T47D (cell line): Measurements from ENCODE around the gene GRB2.
A peak's percentile ranks its signal among the peaks of the same experiment; 100 is the strongest.
"Not testable (repeated sequence)": the region's sequence is repeated elsewhere in the genome, so short reads cannot be mapped to it uniquely, and the experiment has no call there.

Experiments used
- DNase-seq, 2 experiments: peaks; one replicate each; pipeline versions ENCODE4 v3.0.0 to v3.0.0-alpha.2; 2011 to 2012; ENCODE audit warnings: low read depth in 1 of 2, low spot score in 1 of 2
- JUND ChIP-seq: IDR thresholded peaks from 2 replicates; pipeline ENCODE4 v1.6.1; 2012; ENCODE audit warnings: low read depth
- in situ Hi-C: cut with HindIII; loops from 2 replicates; pipeline ENCODE4 v1.10.0; 2016; ENCODE audit warnings: low sequenced_read_pairs, low pct_unique_long_range_greater_than_20kb

Gene GRB2

DNA sequence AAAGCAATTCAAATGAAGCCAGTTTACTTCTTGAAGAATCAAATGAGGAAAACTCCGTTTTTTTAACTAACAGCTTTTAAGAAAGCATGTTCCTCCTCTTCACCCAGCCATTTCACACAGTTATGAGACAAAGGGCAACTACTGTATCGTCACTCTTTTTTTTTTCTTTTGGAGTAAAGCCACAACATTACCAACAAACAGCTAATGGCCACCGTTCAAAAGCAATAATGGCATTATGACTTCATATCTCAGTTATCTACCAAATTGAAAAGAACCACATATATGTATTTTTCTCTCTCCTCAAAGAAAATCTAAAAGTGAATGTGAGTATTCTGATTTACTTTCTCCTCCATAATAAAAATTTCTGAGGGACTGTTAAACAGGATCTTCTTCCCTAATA lies 14.5 kb downstream of the GRB2 start:
- DNase-seq = no peak
- no peak for TF ChIP-seq JUND
- in situ Hi-C loops = no loop called here

DNA sequence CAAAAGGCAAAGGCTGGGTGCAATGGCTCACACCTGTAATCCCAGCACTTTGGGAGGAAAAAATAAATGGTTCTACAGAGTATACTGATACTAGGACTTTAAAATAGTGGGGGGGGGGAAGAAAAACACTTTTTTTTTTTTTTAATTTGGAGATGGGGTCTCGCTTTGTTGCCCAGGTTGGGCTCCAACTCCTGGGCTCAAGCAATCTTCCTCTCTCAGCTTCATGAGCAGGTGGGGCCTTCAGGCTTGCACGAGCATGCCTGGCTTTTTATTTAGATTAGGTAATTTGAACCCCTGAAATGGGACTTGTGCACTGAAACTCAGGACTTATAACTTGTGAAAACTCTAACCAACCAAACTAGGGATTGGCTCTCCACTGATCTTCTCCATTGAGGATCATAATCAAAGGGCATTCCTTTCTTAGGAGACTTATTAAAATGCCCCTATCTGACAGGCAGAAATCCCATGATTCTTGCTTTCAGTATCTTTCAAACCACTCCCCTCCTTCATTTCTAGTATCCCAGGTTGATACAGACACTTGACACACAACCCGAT lies 16.9 kb downstream of the GRB2 start:
- no peak for TF ChIP-seq JUND
- in situ Hi-C loops = no loop called here
- no peak for DNase-seq

DNA sequence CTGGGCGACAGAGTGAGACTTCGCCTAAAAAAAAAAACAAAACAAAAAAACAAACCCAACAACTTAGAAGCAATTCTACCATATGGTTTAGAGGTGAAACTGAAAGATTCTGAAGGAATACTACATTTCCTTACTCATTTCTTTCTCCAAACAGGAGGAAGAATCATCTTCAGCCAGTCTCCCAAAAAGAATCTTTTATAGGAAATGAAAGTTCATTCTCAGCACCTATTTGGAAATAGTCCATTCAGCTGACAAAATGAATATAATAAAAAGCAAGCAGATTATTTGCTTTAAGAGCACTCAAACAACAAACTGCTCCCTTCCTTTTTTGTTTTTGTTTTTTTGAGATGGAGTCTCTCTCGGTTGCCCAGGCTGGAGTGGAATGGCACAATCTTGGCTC lies 17.7 kb downstream of the GRB2 start:
- TF ChIP-seq JUND = no peak
- DNase-seq = no peak
- in situ Hi-C loops = no loop called here

DNA sequence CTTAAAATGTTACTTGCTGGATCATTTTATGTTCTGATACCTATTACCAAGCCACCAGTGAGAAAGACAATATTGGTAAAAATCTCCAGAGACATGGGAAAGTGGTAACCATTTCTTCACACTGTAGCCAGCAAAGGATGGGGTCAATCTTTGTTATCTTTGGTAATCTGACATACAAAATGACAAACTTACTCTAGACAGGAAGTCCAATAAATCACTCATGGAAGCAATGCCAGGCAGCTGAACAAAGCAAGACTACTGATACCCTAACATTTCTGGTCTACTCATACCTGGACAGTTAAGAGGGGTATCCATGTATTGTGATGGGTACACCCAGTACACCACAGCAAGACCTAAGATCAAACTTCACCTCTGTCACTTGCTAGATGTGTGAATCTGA lies 19.0 kb downstream of the GRB2 start:
- no peak for TF ChIP-seq JUND
- DNase-seq = no peak
- in situ Hi-C loops = no loop called here

DNA sequence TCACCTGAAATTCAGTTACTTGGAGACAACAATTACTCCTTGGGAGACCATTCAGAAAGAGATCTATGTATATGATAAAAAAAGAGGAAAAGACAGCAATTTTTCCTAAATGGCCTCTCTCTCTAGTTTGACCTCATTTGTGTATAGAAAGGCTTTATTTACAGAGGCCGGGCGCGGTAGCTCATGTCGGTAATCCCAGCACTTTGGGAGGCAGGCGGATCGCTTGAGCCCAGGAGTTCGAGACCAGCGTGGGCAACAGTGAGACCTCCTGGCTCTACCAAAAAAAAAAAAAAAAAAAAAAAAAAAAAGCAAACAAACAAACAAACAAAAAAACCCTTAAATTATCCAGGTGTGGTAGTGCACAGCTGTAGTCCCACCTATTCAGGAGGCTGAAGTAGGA lies 20.7 kb downstream of the GRB2 start:
- no peak for TF ChIP-seq JUND
- DNase-seq = no peak
- in situ Hi-C loops = no loop called here

DNA sequence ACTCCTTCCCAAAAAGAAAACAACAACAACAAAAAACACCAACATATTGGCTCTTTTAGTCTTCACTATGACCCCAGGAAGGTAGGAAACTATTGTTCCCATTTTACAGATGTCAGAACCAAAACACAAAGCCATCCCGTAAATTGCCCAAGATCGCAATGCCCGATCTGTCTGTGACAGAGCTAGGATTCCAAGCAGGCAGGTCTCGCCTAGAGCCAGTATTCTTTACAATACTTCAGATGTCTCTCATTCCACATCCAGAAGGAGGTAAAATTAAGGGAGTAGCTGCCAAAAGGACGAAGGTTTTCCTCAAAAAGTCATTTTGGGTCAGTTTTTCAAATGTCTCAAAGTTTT lies 21.7 kb downstream of the GRB2 start:
- in situ Hi-C loops = no loop called here

DNA sequence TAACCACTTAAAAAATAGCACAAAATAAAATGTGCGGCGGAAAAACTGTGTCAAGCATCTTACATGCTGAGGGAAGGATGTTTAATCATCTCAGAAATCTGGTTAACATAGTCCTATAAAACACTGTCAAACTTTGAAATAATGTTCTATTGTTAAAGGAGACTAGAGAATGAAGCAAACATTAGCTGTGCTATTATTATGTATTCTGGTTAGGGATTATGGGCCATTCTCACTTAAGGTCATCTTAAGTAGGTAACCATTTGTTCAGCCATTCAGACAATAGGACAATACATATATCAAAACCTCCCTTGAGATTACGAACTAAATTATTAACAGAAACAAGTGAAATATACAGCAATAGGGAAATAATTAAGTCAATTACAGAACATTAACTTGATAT lies 24.7 kb downstream of the GRB2 start:
- no peak for TF ChIP-seq JUND
- in situ Hi-C loops = no loop called here
- DNase-seq = no peak

More for the DNA sequence above, 21.7 kb downstream of the GRB2 start:
- no peak for TF ChIP-seq JUND
- DNase-seq = no peak

DNA sequence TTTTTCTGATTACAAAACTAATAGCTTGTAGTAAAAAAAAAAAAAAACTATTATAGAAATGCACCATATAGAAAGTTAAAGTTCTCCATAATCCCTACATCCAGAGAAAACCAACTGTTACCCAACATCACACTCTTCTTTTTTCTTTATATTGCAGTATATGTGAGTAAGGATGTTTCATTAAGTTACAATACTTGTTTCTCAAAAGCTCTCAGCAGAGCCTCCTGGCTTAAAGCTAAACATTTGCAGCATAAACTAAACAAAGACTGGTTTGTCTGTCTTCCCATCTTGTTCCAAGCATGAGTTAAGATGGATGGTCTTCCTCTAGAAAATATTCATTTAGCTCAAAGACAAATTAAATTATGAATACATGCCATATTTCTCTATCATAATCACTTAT lies 25.2 kb downstream of the GRB2 start:
- TF ChIP-seq JUND = no peak
- in situ Hi-C loops = no loop called here
- peak in 1 of 2 experiments; percentile 26 for DNase-seq

DNA sequence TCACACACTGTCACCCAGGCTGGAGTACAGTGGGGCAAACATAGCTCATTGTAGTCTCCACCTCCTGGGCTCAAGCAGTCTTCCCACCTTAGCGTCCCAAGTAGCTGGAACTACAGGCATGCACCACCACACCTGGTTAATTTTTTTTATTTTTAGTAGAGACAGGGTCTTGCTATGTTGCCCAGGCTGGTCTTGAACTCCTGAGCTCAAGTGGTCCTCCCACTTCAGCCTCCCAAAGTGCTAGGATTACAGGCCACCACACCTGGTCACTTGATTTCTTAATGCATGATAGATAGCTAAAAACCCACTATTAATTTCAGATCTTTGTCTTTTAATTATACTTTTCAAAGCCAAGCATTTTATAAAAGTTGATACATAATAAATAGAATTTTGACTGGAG lies 26.1 kb downstream of the GRB2 start:
- in situ Hi-C loops, DNase-seq: not testable (repeated sequence)

DNA sequence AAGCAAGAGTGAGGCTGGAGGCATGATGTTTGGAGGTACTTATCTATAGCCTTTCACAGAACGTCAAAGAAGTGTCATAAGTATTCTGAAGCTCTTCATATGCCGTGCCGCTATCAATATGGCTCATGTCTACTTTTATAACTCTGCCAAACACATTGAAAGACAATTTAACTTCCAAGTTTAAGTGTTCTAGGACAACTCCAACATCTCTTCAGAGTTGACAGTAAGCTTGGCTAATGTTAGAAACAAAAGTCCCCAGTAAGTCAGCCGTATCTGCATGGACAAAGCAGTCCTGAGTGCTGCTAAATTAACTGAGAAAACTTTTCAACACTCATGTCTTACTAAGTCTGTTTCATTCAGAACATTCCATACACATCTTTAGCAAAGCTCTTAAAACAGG lies 32.2 kb downstream of the GRB2 start:
- no peak for DNase-seq
- in situ Hi-C loops = no loop called here
- TF ChIP-seq JUND = no peak

DNA sequence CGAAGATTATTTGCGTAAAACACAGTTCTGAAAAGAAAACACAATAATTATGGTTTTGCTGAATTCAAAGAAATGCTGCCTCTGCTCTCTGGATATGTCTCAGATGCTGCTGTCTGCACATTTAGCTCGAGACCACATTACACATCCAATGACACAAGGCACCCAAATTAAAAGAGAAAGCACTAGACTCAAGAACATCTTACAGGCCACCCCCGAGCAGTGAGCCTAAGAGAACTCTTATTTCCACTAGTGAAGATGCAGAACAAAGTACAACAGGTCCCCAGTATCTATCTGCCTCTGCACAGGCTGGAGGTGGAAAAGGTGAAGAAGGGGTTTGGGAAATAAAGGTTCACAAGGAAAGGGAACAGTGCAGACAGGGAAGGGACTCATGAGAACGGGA lies 33.5 kb downstream of the GRB2 start:
- in situ Hi-C loops = no loop called here
- no peak for TF ChIP-seq JUND
- no peak for DNase-seq

DNA sequence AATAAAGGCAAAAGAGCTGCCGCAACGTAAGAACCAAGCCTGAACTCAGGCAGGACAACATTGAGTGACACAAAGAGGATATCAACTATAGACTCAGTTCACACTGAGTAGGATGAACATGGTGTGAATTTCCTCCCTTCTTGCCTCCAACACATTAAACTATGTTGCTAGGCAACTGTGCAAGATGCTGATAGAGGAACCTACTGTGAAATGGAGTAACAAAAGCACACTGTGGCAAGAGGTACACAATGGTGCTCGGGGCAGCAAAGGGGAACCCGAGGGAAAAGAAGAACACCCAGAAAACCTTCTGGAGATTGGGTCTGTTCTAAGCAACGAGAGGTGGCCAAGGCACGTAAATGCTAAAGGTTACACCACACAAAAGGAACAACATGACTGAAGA lies 34.1 kb downstream of the GRB2 start:
- DNase-seq = no peak
- in situ Hi-C loops = no loop called here
- no peak for TF ChIP-seq JUND

DNA sequence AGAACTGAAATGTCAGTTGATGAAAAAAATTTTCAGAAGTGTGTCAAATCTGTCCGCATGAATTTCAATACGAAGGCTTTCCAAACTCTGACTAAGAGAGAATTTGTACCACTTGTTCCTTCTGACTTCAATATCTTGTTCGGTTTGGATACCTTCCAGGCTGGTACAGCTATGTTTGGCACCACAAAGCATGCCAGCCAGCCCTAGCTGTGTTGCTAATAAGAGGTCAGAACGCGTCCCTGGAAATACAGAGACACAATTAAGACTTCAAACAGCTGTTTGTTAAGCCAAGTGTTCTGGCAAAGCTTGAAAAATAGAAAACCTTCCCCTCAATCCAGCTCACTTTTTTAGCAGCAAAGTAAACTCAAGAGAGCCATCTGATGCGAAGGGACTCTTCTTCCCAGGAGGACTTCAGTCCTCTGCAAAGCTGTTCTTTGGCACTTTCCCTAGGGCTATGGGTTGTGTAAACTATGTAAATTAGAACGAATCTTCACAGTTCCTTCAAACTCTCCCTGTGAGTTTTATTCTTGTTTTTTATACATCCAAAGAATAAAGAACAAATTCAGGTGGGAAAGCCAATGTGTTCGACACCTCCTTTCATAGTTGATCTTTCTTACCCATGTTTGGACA lies 35.1 kb downstream of the GRB2 start:
- in situ Hi-C loops = no loop called here
- no peak for DNase-seq
- no peak for TF ChIP-seq JUND

DNA sequence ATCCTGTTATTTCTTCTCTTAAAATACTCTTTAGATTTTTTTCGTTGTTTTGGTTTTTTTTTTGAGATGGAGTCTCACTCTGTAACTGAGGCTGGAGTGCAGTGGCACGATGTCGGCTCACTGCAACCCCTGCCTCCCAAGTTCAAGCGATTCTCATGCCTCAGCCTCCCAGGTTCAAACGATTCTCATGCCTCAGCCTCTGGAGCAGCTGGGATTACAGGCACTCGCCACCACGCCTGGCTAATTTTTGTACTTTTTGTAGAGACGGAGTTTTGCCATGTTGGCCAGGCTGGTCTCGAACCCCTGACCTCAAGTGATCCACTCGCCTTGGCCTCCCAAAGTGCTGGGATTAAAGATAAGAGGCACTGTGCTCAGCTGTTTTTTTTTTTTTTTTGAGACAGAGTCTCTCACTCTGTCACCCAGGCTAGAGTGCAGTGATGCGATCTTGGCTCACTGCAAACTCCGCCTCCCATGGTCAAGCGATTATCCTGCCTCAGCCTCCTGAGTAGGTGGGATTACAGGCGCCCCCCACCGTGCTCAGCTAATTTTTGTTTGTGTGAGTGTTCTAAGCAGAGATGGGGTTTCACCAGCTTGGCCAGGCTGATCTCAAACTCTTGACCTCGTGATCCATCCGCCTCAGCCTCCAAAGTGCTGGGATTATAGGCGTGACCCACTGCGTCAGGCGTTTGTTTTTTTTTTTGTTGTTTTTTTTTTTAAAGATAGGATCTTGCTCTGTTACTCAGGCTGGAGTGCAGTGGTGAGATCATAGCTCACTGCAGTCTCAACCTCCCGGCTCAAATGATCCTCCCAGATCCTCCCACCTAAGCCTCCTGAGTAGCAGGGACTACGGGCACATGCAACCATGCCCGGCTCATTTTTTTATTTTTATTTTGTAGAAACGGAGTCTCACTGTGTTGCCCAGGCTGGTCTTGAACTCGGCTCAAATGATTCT lies 37.4 kb downstream of the GRB2 start:
- in situ Hi-C loops, DNase-seq: not testable (repeated sequence)
